Thyroid gland (tissue), 4 donors: ENCODE measurements around the gene ADGRG6. TPM values are rescaled to one million over a fixed set of nuclear protein-coding genes. Genes with fewer than 3 reads are reported as not detected.
"Not testable (repeated sequence)": the region's sequence is repeated elsewhere in the genome, so short reads cannot be mapped to it uniquely, and the experiment has no call there.

Experiments used
- DNase-seq, 2 donors: peaks; one replicate each; pipeline ENCODE4 v3.0.0-alpha.2; 2019
- H3K27ac ChIP-seq, 3 donors: fragments of 200-600 bp; sonication (generic); 1 replicate in 2 of 3; 2 replicates in 1 of 3; pipeline ENCODE4 v1.5.1; 2016 to 2019; ENCODE audit warnings: mild to moderate bottlenecking in 1 of 3, moderate library complexity in 1 of 3
- H3K27me3 ChIP-seq: fragments of 200-600 bp; sonication (generic); one replicate; pipeline ENCODE4 v1.5.1; 2019
- H3K36me3 ChIP-seq, 2 donors: fragments of 200-600 bp; sonication (generic); one replicate each; pipeline ENCODE4 v1.5.1; 2016 to 2019
- H3K4me1 ChIP-seq, 2 donors: fragments of 200-600 bp; sonication (generic); one replicate each; pipeline ENCODE4 v1.5.1; 2017 to 2019
- H3K4me3 ChIP-seq, 3 donors: fragments of 200-600 bp; sonication (generic); replicated peaks in 1 of 3; 1 replicate in 2 of 3; 2 replicates in 1 of 3; pipeline ENCODE4 v1.5.1; 2016; ENCODE audit warnings: mild to moderate bottlenecking in 1 of 3
- H3K9me3 ChIP-seq: fragments of 200-600 bp; sonication (generic); one replicate; pipeline ENCODE4 v1.5.1; 2017
- POLR2A ChIP-seq, 2 donors: fragments of 450-650 bp; IDR thresholded peaks; one replicate each; pipeline ENCODE4 v1.6.1; 2017; ENCODE audit warnings: antibody characterized with exemption in 2 of 2, mild to moderate bottlenecking in 2 of 2, moderate library complexity in 1 of 2
- WGBS, 2 donors: methylation state at CpG; one replicate each; pipeline ENCODE4 v1.1.5; 2017; 5-methylcytosine and 5-hydroxymethylcytosine counted together
- intact Hi-C: fragments of 100-400 bp; cut with DNase I; formaldehyde crosslinking; loops from one replicate; pipeline ENCODE4 v1.15.1; 2023
- total RNA-seq, 4 donors: library from RNA; depleted of rRNA; stranded (reverse); fragments of >200 nt; gene quantifications; one replicate each; pipeline ENCODE4 v1.2.3, GENCODE V29; 2016
- TF ChIP-seq, protein P1 (sequence below), 6 experiments: fragments of 200-600 bp in 3 of 6; fragments of 450-650 bp in 3 of 6; sonication (generic) in 3 of 6; IDR thresholded peaks; one replicate each; pipeline ENCODE4 v1.5.1; 2016 to 2019; ENCODE audit warnings: antibody characterized with exemption in 6 of 6, mild to moderate bottlenecking in 2 of 6, inconsistent platforms in 1 of 6, moderate library complexity in 1 of 6

Gene ADGRG6
- total RNA-seq, 4 donors from 2014 or later: 2.9 to 10.5 (median 7.1) TPM

DNA sequence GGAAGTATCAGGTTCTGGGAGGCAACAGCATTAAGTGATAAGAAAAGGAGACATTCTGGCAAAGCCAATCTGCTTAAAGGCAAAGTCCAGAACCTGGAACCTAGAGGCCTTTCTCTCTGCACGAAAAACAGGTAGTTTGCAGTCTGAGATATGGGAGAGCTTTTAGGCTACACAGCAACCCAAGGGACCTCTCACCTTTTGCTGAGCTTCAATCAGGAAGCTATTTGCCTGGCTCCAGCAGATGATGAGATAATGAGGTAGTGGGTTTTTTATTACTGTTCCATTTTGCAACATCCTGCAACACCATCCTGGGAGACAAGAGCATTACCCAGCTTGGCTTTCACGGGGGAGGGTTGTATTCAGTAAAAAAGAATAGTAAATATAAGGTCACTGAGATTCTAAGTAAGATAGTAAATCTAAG lies 143.1 kb downstream of the ADGRG6 start:
- WGBS, 2 donors: 42 to 51% methylated on average over 2 of the region's 2 CpGs
- Histone ChIP-seq H3K27me3 (no peaks in the 10 kb centered on the region), H3K27ac (no peak overlapping the region), H3K4me3 (no peak overlapping the region), H3K36me3 (no peaks in the 10 kb centered on the region), H3K4me1 (no peaks in the 10 kb centered on the region), H3K9me3 (no peaks in the 10 kb centered on the region)
- TF ChIP-seq, protein P1, sequence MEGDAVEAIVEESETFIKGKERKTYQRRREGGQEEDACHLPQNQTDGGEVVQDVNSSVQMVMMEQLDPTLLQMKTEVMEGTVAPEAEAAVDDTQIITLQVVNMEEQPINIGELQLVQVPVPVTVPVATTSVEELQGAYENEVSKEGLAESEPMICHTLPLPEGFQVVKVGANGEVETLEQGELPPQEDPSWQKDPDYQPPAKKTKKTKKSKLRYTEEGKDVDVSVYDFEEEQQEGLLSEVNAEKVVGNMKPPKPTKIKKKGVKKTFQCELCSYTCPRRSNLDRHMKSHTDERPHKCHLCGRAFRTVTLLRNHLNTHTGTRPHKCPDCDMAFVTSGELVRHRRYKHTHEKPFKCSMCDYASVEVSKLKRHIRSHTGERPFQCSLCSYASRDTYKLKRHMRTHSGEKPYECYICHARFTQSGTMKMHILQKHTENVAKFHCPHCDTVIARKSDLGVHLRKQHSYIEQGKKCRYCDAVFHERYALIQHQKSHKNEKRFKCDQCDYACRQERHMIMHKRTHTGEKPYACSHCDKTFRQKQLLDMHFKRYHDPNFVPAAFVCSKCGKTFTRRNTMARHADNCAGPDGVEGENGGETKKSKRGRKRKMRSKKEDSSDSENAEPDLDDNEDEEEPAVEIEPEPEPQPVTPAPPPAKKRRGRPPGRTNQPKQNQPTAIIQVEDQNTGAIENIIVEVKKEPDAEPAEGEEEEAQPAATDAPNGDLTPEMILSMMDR (IDR thresholded peaks at IDR 0.05): no peak
- TF ChIP-seq POLR2A (IDR thresholded peaks at IDR 0.05): no peak
- DNase-seq: no peak
- intact Hi-C loops: no loop called here

DNA sequence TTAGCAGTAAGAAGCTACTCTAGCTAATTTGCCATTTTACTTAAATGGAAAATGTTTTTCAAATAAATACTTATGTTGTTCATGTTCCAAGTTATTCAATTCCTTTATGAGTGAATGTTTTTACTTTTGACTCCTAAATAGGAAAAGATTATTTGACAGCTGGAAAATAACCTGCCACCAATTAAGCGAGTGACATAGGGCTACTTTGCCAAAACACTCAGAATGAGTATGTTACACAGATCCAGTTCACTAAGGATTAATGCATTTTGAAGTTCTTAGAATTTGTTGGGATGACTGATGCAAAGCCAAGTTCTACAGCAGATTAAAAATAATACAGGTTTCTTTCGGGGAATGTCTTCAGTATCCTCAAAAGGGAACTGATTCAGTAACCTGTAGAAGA lies 144.4 kb downstream of the ADGRG6 start:
- H3K36me3 ChIP-seq: no peaks in the 10 kb centered on the region
- DNase-seq: no peak
- intact Hi-C loops: no loop called here
- H3K4me1 ChIP-seq: no peaks in the 10 kb centered on the region
- WGBS, 2 donors: 88% methylated on average over 2 of the region's 2 CpGs
- H3K27ac ChIP-seq: no peak overlapping the region
- no peaks in the 10 kb centered on the region for H3K9me3 ChIP-seq
- H3K27me3 ChIP-seq: no peaks in the 10 kb centered on the region
- no peak for TF ChIP-seq POLR2A (IDR thresholded peaks at IDR 0.05)
- TF ChIP-seq, protein P1 (IDR thresholded peaks at IDR 0.05): no peak
- H3K4me3 ChIP-seq: no peak overlapping the region

DNA sequence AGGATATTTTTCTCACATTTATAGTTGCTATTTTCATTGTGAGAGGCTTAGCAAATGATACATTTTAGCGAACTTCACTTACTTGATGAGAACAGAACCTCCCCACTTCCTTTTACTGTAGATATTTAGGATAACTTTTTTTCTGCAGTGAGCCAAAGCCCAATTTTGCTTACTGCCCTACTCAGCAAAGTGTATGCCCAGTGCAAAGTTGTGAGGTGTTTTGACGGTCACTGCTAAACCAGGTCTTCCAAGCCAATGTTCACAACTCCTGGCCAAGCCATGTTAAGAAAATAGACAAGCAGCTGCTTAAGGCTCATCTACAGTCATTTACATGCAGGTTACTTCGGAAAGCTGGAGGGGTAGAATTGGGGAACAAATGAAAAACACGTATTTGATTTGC lies 144.8 kb downstream of the ADGRG6 start:
- Histone ChIP-seq H3K4me1 (no peaks in the 10 kb centered on the region), H3K9me3 (no peaks in the 10 kb centered on the region), H3K27ac (no peak overlapping the region), H3K27me3 (no peaks in the 10 kb centered on the region), H3K36me3 (no peaks in the 10 kb centered on the region), H3K4me3 (no peak overlapping the region)
- intact Hi-C loops: no loop called here
- WGBS, 2 donors: 77 to 87% methylated on average over 4 of the region's 4 CpGs
- TF ChIP-seq, protein P1 (IDR thresholded peaks at IDR 0.05): no peak
- TF ChIP-seq POLR2A (IDR thresholded peaks at IDR 0.05): no peak
- no peak for DNase-seq

DNA sequence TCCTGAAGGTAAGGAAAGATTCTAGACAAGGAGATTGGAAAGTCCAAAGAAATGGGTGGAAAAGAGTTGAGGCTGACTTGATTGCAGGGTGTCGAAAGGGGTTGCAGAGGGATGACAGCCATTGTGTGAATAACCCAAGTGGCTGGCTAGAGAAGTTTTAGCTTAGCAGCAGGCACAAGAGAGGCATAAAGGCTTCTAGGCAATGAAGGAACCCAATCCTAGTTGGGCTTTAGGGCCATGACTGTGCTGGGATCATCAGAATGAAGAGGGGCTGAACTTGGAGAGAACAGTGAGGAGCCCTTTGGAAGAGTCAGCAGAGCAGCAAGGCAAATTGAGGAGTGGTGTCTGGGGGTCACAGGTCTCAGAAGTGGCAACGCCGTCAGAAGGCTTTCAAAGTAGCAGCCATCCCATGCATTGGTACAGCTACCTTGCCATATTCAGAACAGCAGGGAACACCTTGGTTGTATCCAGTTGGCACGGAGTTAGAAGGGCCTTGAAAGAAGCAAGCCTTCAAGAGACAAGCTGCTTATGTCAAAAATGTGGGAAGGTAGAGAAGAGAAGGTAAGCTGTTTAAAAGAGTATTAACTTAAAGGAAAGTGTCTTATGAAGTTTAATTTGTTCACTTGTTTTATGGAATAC lies 146.4 kb downstream of the ADGRG6 start:
- Histone ChIP-seq H3K4me1 (no peaks in the 10 kb centered on the region), H3K27ac (no peak overlapping the region), H3K36me3 (no peaks in the 10 kb centered on the region), H3K9me3 (no peaks in the 10 kb centered on the region), H3K4me3 (no peak overlapping the region), H3K27me3 (no peaks in the 10 kb centered on the region)
- TF ChIP-seq, protein P1 (IDR thresholded peaks at IDR 0.05): no peak
- no peak for TF ChIP-seq POLR2A (IDR thresholded peaks at IDR 0.05)
- whole genome bisulfite sequencing, 2 donors: 92 to 95% methylated on average over 4 of the region's 4 CpGs
- no peak for DNase-seq
- intact Hi-C loops: no loop called here

DNA sequence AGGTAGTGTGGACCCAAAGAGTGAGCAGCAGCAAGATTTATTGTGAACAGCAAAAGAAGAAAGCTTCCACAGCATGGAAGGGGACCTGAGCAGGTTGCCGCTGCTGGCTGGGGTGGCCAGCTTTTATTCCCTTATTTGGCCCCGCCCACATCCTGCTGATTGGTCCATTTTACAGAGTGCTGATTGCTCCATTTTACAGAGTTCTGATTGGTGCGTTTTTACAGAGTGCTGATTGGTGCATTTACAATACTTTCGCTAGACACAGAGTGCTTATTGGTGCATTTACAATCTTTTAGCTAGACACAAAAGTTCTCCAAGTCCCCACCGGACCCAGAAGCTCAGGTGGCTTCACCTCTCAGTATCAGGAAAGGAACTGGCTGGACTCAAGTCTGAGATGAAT lies 149.0 kb downstream of the ADGRG6 start:
- H3K4me3 ChIP-seq, H3K27me3 ChIP-seq, DNase-seq, H3K27ac ChIP-seq, H3K9me3 ChIP-seq, H3K4me1 ChIP-seq, H3K36me3 ChIP-seq, intact Hi-C loops: not testable (repeated sequence)
- WGBS, 2 donors: 86 to 89% methylated on average over 5 of the region's 5 CpGs
